OCI-LY7 (cell line): ENCODE data around the gene RXRB. TPM values are rescaled to one million over a fixed set of nuclear protein-coding genes. Genes with fewer than 3 reads are reported as not detected.
A peak's percentile ranks its signal among the peaks of the same experiment; 100 is the strongest.

ENCODE experiments used
- BruUV-seq: library from RNA; stranded (reverse); fragments of 400-500 nt; replicated peaks from 2 replicates; lab custom pipeline; 2021; lab: Mats Ljungman, UMichigan
- CTCF ChIA-PET: fragments of 300-600 bp; sonication (Branson Sonifier 250); formaldehyde crosslinking; loops from one replicate; lab custom pipeline; 2022; ENCODE audit warnings: antibody characterized with exemption; ENCODE audit not compliant: unreplicated experiment; lab: Charles Lee
- POLR2A ChIA-PET: fragments of 300-600 bp; sonication (Branson Sonifier 250); formaldehyde crosslinking; loops from one replicate; lab custom pipeline; 2022; ENCODE audit warnings: antibody characterized with exemption; lab: Charles Lee
- DNase-seq: peaks from one replicate; pipeline ENCODE4 v3.0.0-alpha.2; 2015; ENCODE audit warnings: low spot score
- H2AFZ ChIP-seq: fragments of 200-600 bp; sonication (generic), shearing (Covaris generic); 2 replicates; pipeline ENCODE4 v1.6.1; 2014; ENCODE audit warnings: mild to moderate bottlenecking, antibody characterized with exemption, low read length, moderate library complexity
- H3K27ac ChIP-seq: fragments of 200-600 bp; sonication (generic); 2 replicates; pipeline ENCODE4 v1.5.1; 2014; ENCODE audit warnings: mixed run types, low read depth, mild to moderate bottlenecking, moderate library complexity, low read length, inconsistent platforms; ENCODE audit not compliant: poor library complexity, severe bottlenecking
- H3K36me3 ChIP-seq: fragments of 200-600 bp; sonication (generic); 2 replicates; pipeline ENCODE4 v1.6.1; 2014; ENCODE audit warnings: mild to moderate bottlenecking, antibody characterized with exemption, low read length, moderate library complexity, mixed read lengths; ENCODE audit not compliant: insufficient read depth
- H3K4me1 ChIP-seq: fragments of 200-600 bp; sonication (generic); 2 replicates; pipeline ENCODE4 v1.5.1; 2014; ENCODE audit warnings: mild to moderate bottlenecking, low read length; ENCODE audit not compliant: insufficient read depth, poor library complexity, severe bottlenecking
- H3K4me2 ChIP-seq: fragments of 200-600 bp; sonication (generic); 2 replicates; pipeline ENCODE4 v1.6.1; 2014; ENCODE audit warnings: mild to moderate bottlenecking, low read length
- H3K4me3 ChIP-seq: fragments of 200-600 bp; sonication (generic); 2 replicates; pipeline ENCODE4 v1.5.1; 2014; ENCODE audit warnings: mild to moderate bottlenecking, low read depth, low read length; ENCODE audit not compliant: poor library complexity, severe bottlenecking
- H3K79me2 ChIP-seq: fragments of 200-600 bp; sonication (generic); 2 replicates; pipeline ENCODE4 v1.6.1; 2016; ENCODE audit warnings: low read depth, mild to moderate bottlenecking, low read length, moderate library complexity, mixed read lengths; ENCODE audit not compliant: insufficient read depth
- H3K9me2 ChIP-seq: fragments of 200-600 bp; sonication (generic); 2 replicates; pipeline ENCODE4 v1.6.1; 2016; ENCODE audit warnings: mild to moderate bottlenecking, low read length, mixed read lengths; ENCODE audit not compliant: insufficient read depth
- H3K9me3 ChIP-seq: fragments of 200-600 bp; sonication (generic); 2 replicates; pipeline ENCODE4 v1.6.1; 2014; ENCODE audit warnings: mild to moderate bottlenecking, mixed run types, low read length, mixed read lengths
- H4K20me1 ChIP-seq: fragments of 200-600 bp; sonication (generic); 2 replicates; pipeline ENCODE4 v1.6.1; 2014; ENCODE audit warnings: mild to moderate bottlenecking, antibody characterized with exemption, low read length, moderate library complexity, mixed read lengths; ENCODE audit not compliant: insufficient read depth
- EZH2phosphoT487 ChIP-seq: fragments of 200-600 bp; sonication (generic); IDR thresholded peaks from 2 replicates; pipeline ENCODE4 v1.6.1; 2018; ENCODE audit warnings: low read depth, borderline replicate concordance, mild to moderate bottlenecking, mixed run types, antibody characterized with exemption, low read length, moderate library complexity, mixed read lengths
- intact Hi-C: fragments of 100-400 bp; cut with micrococcal nuclease; formaldehyde crosslinking; loops from one replicate; pipeline ENCODE4 v1.10.0; 2022; ENCODE audit not compliant: unreplicated experiment
- total RNA-seq, 2 experiments: library from RNA; depleted of rRNA in 1 of 2; stranded (reverse); fragments of >200 nt in 1 of 2; shearing (Covaris generic) in 1 of 2; gene quantifications; 2 replicates each; pipeline ENCODE4 v1.2.3, GENCODE V29; 2014 to 2022
- TF ChIP-seq, protein P1 (sequence below): fragments of 200-600 bp; sonication (generic); conservative IDR thresholded peaks from 2 replicates; pipeline ENCODE4 v1.5.1; 2014; ENCODE audit warnings: mild to moderate bottlenecking, antibody characterized with exemption, low read length, moderate library complexity, mixed read lengths

RXRB gene
- total RNA-seq, 2 experiments from 2014 or later: 32.5 to 47.3 TPM

DNA sequence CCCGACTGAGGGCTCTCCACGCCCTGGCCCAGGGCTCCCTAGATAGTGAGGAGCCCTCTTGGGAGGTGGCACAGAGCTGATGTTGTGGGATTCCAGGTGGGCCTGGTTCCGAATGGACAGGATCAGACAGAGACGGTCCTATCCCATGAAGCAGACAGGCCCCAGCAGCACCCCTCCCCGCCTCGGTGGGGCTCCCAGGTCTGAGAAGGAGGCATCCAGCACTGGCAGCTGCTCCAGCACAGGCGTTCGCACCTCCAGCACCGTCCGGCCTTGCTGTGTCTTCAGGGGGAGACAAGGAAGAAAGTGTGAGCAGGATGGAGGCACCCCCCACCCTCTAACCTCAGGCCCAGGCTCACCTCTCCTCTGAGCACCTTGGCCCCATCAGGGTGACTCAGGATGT lies 36.9 kb downstream of the RXRB start:
- no TSS peak for BruUV-seq
- Histone ChIP-seq H3K4me2 (no peak overlapping the region), H3K36me3 (no peaks in the 10 kb centered on the region), H3K79me2 (no peaks in the 10 kb centered on the region), H3K9me2 (no peaks in the 10 kb centered on the region), H3K27ac (no peak overlapping the region), H3K4me3 (no peak overlapping the region), H4K20me1 (no peaks in the 10 kb centered on the region), H2AFZ (no peak overlapping the region), H3K4me1 (peaks cover 7% of the 10 kb centered on the region), H3K9me3 (no peaks in the 10 kb centered on the region)
- POLR2A ChIA-PET: interaction anchor here (0.7 kb wide), 1 partner anchor 70 kb away, joined by 4 read pairs; no protein-coding TSS in a partner anchor
- intact Hi-C loops: no loop called here
- TF ChIP-seq, protein P1, sequence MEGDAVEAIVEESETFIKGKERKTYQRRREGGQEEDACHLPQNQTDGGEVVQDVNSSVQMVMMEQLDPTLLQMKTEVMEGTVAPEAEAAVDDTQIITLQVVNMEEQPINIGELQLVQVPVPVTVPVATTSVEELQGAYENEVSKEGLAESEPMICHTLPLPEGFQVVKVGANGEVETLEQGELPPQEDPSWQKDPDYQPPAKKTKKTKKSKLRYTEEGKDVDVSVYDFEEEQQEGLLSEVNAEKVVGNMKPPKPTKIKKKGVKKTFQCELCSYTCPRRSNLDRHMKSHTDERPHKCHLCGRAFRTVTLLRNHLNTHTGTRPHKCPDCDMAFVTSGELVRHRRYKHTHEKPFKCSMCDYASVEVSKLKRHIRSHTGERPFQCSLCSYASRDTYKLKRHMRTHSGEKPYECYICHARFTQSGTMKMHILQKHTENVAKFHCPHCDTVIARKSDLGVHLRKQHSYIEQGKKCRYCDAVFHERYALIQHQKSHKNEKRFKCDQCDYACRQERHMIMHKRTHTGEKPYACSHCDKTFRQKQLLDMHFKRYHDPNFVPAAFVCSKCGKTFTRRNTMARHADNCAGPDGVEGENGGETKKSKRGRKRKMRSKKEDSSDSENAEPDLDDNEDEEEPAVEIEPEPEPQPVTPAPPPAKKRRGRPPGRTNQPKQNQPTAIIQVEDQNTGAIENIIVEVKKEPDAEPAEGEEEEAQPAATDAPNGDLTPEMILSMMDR: no peak
- no peak for TF ChIP-seq EZH2phosphoT487
- DNase-seq: no peak
- CTCF ChIA-PET: no interaction called here

DNA sequence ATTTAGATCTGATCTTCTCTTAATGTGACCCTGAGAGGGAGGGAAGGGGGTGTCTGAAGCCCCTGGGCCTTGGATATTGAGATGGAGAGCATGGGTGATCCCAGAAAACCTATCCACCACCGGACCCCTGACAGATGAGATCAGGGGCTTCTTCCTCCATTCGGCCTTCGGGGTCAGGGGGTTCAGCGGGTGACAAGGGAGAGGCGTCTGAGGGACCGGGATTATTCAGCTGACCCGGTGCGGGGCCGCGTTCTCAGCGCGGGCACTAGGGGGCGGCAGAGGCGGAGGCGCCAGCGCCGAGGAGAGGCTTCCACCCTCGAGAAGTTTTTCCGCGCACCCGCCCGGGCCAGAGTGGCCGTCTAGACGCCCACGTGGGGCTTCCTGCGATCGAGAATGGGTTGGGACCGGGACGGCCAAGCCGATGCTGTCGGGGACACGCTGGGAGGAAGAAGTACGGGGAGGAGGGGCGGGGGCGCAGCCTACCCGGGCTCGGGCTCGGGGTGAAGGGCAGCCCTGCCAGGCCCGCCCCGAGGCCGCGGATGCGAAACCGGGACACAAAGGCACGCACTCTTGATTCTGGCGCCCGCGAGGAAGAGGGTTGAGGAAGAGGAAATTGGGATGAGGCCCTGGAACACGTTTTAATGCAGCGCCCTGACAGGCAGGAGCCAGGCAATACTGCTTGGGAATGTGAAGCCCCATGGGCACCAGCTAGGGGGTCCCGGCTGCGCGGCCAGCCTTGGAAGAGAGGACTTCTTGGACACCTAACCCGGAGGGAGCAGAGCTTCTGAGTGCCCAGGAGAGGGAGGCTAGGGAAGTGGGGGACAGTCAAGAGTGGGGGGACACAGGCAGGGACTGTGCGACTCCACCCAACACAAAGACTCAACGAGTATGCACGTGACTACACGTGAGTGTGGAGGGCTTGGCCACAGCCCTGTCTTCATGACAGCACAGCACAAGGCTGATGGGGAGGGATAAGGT lies 38.8 kb downstream of the RXRB start:
- CTCF ChIA-PET: no interaction called here

More for the DNA sequence above, 38.8 kb downstream of the RXRB start:
- DNase-seq: peak; percentile 71
- Histone ChIP-seq H2AFZ (peak overlapping the region; percentile 80), H3K4me2 (peak overlapping the region; percentile 68), H3K79me2 (no peaks in the 10 kb centered on the region), H3K4me1 (peaks cover 7% of the 10 kb centered on the region), H3K9me3 (no peaks in the 10 kb centered on the region), H3K36me3 (no peaks in the 10 kb centered on the region), H4K20me1 (no peaks in the 10 kb centered on the region), H3K9me2 (no peaks in the 10 kb centered on the region), H3K4me3 (peak overlapping the region; percentile 53), H3K27ac (no peak overlapping the region)
- intact Hi-C loops: loop anchor here (1.0 to 2.0 kb wide), 2 partner anchors 35 to 87 kb away; no protein-coding TSS in a partner anchor
- TF ChIP-seq EZH2phosphoT487: no peak
- TF ChIP-seq, protein P1: peak; percentile 93
- no TSS peak for BruUV-seq
- POLR2A ChIA-PET: interaction anchor here (0.7 kb wide), 1 partner anchor 74 kb away, joined by 4 read pairs; no protein-coding TSS in a partner anchor
